GM12891 (cell line): Measurements from ENCODE around the gene ANKH.

Experiments
- POLR2A ChIP-seq: IDR thresholded peaks from 2 replicates; pipeline ENCODE4 v1.6.1; 2011; ENCODE audit warnings: low read depth, low read length, control low read depth
- POLR2AphosphoS5 ChIP-seq: IDR thresholded peaks from 2 replicates; pipeline ENCODE4 v1.6.1; 2011; ENCODE audit warnings: low read depth, low read length, control low read depth
- POU2F2 ChIP-seq: IDR thresholded peaks from 2 replicates; pipeline ENCODE4 v1.6.1; 2011; ENCODE audit warnings: low read depth, mild to moderate bottlenecking, control low read depth, low read length, moderate library complexity
- TAF1 ChIP-seq: IDR thresholded peaks from 2 replicates; pipeline ENCODE4 v1.6.1; 2011; ENCODE audit warnings: low read depth, low read length, control low read depth

GRCh38 chr5:14873093-14873492 is 1.5 kb upstream of the ANKH start:
- TF ChIP-seq POLR2A: no peak
- TF ChIP-seq POLR2AphosphoS5: no peak
- TF ChIP-seq TAF1: no peak
- TF ChIP-seq POU2F2: no peak
